HG02678 (cell line): ENCODE results near the gene TMPRSS3.
A peak's percentile ranks its signal among the peaks of the same experiment; 100 is the strongest.

Experiments
- ATAC-seq: cut with Tn5 transposase; IDR thresholded peaks from one replicate; pipeline ENCODE4 v1.9.1; 2021; ENCODE audit warnings: mild to moderate bottlenecking, moderate library complexity; ENCODE audit not compliant: unreplicated experiment

TMPRSS3 gene

GRCh38 chr21:42395905-42396651 lies at the start of gene TMPRSS3:
Gene TMPRSS3 (minus strand): TSS chr21:42396052. CDS start chr21:42395417, 635 bp downstream.
- no peak for ATAC-seq

- ATAC-seq, result no peak
Measured at GRCh38 chr21:42445311-42445710, 49.5 kb upstream of the TMPRSS3 start.

GRCh38 chr21:42444745-42445059 lies 48.9 kb upstream of the TMPRSS3 start:
- no peak for ATAC-seq

GRCh38 chr21:42443876-42444744 lies 48.3 kb upstream of the TMPRSS3 start:
- ATAC-seq, result no peak

- ATAC-seq, result no peak
Measured at GRCh38 chr21:42443181-42443785, 47.4 kb upstream of the TMPRSS3 start.

- ATAC-seq, result no peak
Measured at GRCh38 chr21:42441963-42442362, 46.1 kb upstream of the TMPRSS3 start.

GRCh38 chr21:42440187-42440792 lies 44.4 kb upstream of the TMPRSS3 start:
- peak; percentile 75 for ATAC-seq

- no peak for ATAC-seq
Measured at GRCh38 chr21:42439284-42440186, 43.7 kb upstream of the TMPRSS3 start.

- ATAC-seq, result no peak
Measured at GRCh38 chr21:42438316-42439205, 42.7 kb upstream of the TMPRSS3 start.

- ATAC-seq, result no peak
Measured at GRCh38 chr21:42437786-42438185, 41.9 kb upstream of the TMPRSS3 start.

- ATAC-seq, result no peak
Measured at GRCh38 chr21:42436914-42437313, 41.1 kb upstream of the TMPRSS3 start.

- ATAC-seq, result no peak
Measured at GRCh38 chr21:42435833-42436232, 40.0 kb upstream of the TMPRSS3 start.

GRCh38 chr21:42435401-42435800 lies 39.5 kb upstream of the TMPRSS3 start:
- ATAC-seq, result no peak

GRCh38 chr21:42434884-42435283 lies 39.0 kb upstream of the TMPRSS3 start:
- no peak for ATAC-seq

- ATAC-seq, result no peak
Measured at GRCh38 chr21:42433946-42434551, 38.2 kb upstream of the TMPRSS3 start.

- ATAC-seq, result no peak
Measured at GRCh38 chr21:42432695-42433094, 36.8 kb upstream of the TMPRSS3 start.

GRCh38 chr21:42431196-42431595 lies 35.3 kb upstream of the TMPRSS3 start:
- ATAC-seq, result no peak

- no peak for ATAC-seq
Measured at GRCh38 chr21:42430521-42430920, 34.7 kb upstream of the TMPRSS3 start.

GRCh38 chr21:42429856-42430255 lies 34.0 kb upstream of the TMPRSS3 start:
- no peak for ATAC-seq
